Activated T-cell treated with anti-CD3 and anti-CD28 coated beads, Interleukin-2, amount 50 U/mL, for 72 hours (primary cell): ENCODE results near the gene IFT43. TPM values are rescaled to one million over a fixed set of nuclear protein-coding genes. Genes with fewer than 3 reads are reported as not detected.

Source experiments
- ATAC-seq, 2 donors: fragments of 150-1000 bp; cut with Tn5 transposase; replicated peaks in 1 of 2; 2 replicates each; pipeline ENCODE4 v1.10.0; 2021; ENCODE audit warnings: moderate library complexity in 2 of 2, mild to moderate bottlenecking in 1 of 2
- DNase-seq, 2 donors: peaks; one replicate each; pipeline ENCODE4 v3.0.0; 2021 to 2022; ENCODE audit warnings: mixed read lengths in 1 of 2
- H3K27ac Mint-ChIP-seq: one replicate; pipeline ENCODE4 v1.8.0; 2022; ENCODE audit warnings: mild to moderate bottlenecking, moderate library complexity, mixed read lengths
- H3K27me3 Mint-ChIP-seq: one replicate; pipeline ENCODE4 v1.8.0; 2022; ENCODE audit warnings: low read depth, mixed read lengths
- H3K36me3 Mint-ChIP-seq, 2 donors: one replicate each; pipeline ENCODE4 v1.8.0; 2022; ENCODE audit warnings: mixed read lengths in 2 of 2, mild to moderate bottlenecking in 1 of 2; ENCODE audit not compliant: insufficient read depth in 2 of 2
- H3K4me1 Mint-ChIP-seq: one replicate; pipeline ENCODE4 v1.8.0; 2022; ENCODE audit warnings: low read depth, mixed read lengths
- H3K4me3 Mint-ChIP-seq, 2 donors: one replicate each; pipeline ENCODE4 v1.8.0; 2022; ENCODE audit warnings: mild to moderate bottlenecking in 2 of 2, mixed read lengths in 2 of 2, moderate library complexity in 2 of 2
- H3K9me3 Mint-ChIP-seq, 2 donors: one replicate each; pipeline ENCODE4 v1.8.0; 2022; ENCODE audit warnings: mixed read lengths in 2 of 2
- total RNA-seq, 2 donors: library from RNA; stranded (reverse); gene quantifications; one replicate each; pipeline ENCODE4 v1.2.3, GENCODE V29; 2022

IFT43 gene
- total RNA-seq, 2 donors from 2014 or later = 10.4 to 12.2 TPM

DNA sequence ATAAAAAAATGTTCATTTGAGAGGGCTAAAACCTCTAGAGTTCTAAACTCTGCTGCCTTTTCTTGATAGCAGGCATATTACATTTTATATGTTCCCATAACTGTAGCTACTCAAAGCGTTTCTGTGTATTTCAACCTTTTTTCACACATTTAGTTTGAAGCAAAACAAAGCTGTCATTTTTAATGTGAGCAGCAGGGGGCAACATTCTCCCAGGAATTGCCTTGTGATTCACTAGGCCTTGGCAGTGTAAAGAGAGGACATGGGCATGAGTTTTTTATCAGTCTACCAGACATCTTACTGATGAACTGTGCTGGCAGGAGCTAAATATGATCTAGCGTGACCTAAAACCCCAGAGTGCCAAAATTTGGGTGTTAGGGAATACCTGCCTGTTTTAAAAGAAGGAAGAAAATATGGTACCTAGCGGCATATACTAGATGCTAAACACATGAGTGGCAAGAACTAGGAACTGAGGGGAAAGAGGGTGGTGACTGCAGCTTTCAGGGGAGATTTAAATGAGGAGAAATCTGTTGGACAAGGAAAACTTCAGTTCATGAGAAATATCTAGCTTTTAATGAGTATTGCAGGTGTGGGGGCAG, 65.3 kb downstream of the IFT43 start:
- Mint-ChIP-seq H3K27ac (no peak overlapping the region), H3K4me1 (no peaks in the 10 kb centered on the region), H3K9me3 (no peaks in the 10 kb centered on the region), H3K4me3 (no peak overlapping the region), H3K27me3 (no peaks in the 10 kb centered on the region), H3K36me3 (no peaks in the 10 kb centered on the region)
- ATAC-seq (no peak), DNase-seq (peak; percentile 52 to 66)

DNA sequence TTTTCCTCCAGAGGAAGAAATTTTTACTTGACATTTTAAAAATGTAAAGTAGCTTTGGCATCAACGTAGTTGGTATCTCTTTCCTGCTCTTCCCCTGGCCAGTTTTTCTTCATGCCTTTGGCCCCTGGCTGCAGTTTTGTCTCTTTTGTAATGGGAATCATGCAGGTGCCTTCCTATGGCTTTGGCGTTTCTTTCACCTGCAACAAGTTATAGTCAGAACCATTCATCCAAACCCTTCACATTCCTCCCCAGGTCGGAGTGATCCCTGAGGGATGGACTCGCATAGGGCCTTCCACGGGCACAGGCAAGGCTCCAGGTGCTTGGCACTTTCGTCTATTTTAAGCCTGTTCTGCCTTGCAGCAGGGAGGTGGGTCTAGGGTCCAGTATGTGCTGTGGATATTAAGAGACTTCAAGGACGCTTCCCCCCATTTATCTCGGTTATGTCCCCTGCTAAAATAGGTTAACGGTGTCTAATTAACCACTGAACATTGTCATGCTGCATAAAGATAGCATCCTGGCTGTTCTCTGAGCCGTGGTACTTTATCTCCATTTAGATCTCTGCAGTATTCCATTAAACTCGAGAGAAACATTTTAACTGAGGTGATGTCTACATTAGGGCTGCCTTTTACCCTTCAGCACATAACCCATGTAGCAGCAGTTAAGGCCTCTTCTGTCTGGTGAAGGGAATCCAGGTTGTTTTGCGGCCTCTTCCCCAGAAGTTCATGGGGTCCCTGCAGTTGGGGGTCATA, 66.3 kb downstream of the IFT43 start:
- Mint-ChIP-seq H3K27ac (no peak overlapping the region), H3K9me3 (no peaks in the 10 kb centered on the region), H3K4me1 (no peaks in the 10 kb centered on the region), H3K27me3 (no peaks in the 10 kb centered on the region), H3K36me3 (no peaks in the 10 kb centered on the region), H3K4me3 (no peak overlapping the region)
- no peak for DNase-seq
- no peak for ATAC-seq

DNA sequence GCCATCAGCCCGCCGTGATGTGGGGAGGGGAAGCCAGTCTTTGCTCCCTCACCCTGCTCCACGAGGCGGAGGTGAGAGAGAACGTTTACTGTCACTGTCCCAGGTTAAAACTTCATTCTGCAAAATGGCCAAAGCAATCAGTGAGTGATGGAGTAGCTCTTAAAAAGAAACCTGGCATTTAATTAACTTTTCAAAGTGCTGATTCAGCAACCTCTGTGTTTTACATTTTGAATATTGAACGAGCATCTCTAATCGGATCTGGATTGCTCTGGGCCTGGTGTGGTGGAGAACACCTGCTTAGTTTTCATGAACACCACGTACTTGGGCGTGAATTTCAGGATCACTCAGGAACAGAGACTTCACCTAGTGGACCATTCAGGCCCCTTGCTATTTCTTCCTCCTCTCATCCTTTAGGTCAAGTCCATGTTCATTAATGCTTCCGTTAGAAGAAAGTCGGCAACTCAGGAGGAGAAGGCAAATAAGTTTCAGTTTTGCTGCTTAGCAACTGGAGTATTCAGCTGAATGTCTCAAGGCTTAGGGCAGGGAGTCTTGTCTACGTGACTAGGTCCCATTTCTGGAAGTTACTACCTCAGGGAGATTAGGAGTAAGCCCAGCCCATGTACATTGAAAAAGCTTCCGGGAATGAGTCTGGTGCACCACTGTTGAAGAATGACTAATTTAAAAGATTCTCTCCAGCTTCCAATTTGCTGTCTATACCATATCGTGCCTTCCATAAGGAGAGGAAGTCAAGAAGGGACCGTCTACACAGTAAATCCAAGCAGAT, 68.2 kb downstream of the IFT43 start:
- ATAC-seq (no peak), DNase-seq (no peak)
- Mint-ChIP-seq H3K27ac (no peak overlapping the region), H3K36me3 (no peaks in the 10 kb centered on the region), H3K4me1 (no peaks in the 10 kb centered on the region), H3K4me3 (no peak overlapping the region), H3K9me3 (no peaks in the 10 kb centered on the region), H3K27me3 (no peaks in the 10 kb centered on the region)

DNA sequence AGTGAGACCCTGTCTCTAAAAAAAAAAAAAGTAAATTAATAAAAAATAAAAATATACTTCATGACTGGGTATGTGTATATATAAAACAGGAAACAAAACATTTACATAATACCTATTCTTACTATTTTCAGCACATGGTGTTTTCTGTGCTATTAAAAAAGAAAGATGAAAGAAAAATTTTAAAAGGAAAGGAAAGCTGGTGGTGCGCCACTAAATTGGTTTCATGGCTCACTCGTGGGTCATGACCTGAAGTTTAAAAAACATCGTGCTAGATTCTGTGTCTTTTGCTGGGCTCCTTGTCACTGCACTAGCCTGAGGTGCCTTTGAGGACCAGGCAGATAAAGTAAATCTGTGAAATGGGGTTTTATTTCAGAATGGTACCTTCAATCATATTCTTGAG, 69.8 kb downstream of the IFT43 start:
- Mint-ChIP-seq H3K36me3 (no peaks in the 10 kb centered on the region), H3K4me3 (no peak overlapping the region), H3K4me1 (no peaks in the 10 kb centered on the region), H3K9me3 (no peaks in the 10 kb centered on the region), H3K27ac (no peak overlapping the region), H3K27me3 (no peaks in the 10 kb centered on the region)
- no peak for ATAC-seq
- no peak for DNase-seq

DNA sequence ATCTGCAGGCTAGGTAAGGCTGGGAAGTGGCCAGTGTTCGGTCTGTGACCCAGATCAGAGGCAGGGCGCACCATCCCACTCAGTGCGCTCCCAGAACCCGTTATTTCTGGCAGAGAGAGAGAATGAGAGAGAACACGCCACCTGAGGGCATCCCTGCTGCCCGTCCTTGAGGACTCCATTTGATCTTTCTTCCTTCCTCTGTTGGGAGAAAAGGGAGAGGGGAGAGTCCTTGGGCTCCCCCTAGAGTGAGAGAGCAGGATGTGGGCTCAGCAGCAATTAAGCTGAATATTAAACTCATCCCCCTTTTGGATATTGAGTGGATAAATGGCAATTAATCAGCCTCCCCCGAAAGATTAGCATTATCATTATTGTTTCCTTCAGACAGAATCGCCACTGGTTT, 70.6 kb downstream of the IFT43 start:
- no peaks in the 10 kb centered on the region for H3K27me3 Mint-ChIP-seq
- ATAC-seq (no peak), DNase-seq (no peak)
- H3K27ac Mint-ChIP-seq = no peak overlapping the region
- H3K9me3 Mint-ChIP-seq = no peaks in the 10 kb centered on the region
- H3K4me3 Mint-ChIP-seq = no peak overlapping the region
- no peaks in the 10 kb centered on the region for H3K4me1 Mint-ChIP-seq
- no peaks in the 10 kb centered on the region for H3K36me3 Mint-ChIP-seq

DNA sequence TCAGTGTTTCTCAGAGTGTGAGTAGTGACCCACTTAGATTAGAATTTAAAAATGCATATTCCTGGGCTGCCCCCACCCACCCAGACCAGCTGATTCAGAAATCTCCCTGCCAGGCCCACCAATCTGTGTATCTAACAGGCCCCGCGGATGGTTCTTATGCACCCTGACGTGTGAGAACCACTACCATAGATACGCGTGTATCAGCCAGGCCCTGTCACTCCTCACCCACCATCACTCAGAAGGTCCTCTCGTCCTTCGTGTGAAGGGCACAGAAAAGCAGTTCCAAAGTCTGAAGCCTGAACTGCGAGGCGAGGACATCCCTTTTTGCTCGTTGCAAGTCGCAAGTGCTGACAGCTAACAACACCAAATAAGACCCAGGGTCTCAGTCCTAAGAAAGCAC, 72.4 kb downstream of the IFT43 start:
- Mint-ChIP-seq H3K4me1 (no peaks in the 10 kb centered on the region), H3K4me3 (no peak overlapping the region), H3K36me3 (no peaks in the 10 kb centered on the region), H3K27me3 (no peaks in the 10 kb centered on the region), H3K27ac (no peak overlapping the region), H3K9me3 (no peaks in the 10 kb centered on the region)
- ATAC-seq (no peak), DNase-seq (no peak)

DNA sequence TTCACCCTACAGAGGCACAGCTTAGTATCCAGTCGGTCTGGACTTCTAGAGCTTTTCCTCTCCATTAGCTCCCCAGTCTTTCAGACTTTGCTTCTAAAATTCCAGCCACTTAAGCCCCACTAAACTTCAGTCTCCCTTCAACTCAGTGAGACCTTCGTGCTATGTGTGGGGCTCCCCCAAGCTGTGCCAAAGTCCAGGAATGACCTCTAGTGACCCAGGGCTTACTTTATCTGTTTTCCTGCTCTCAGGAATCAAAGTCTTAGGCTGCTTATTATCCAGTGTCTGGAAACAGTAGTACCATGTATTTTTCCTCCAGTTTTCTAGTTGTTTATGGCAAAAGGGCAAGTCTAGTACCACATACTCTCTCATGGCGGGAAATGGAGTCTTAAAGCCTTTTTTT, 77.8 kb downstream of the IFT43 start:
- H3K27me3 Mint-ChIP-seq = no peaks in the 10 kb centered on the region
- H3K4me3 Mint-ChIP-seq = no peak overlapping the region
- H3K36me3 Mint-ChIP-seq = peaks cover 7% of the 10 kb centered on the region in 2 donors
- no peaks in the 10 kb centered on the region for H3K4me1 Mint-ChIP-seq
- H3K9me3 Mint-ChIP-seq = peaks cover 4 to 9% of the 10 kb centered on the region in 2 donors
- DNase-seq (no peak), ATAC-seq (no peak)
- no peak overlapping the region for H3K27ac Mint-ChIP-seq

DNA sequence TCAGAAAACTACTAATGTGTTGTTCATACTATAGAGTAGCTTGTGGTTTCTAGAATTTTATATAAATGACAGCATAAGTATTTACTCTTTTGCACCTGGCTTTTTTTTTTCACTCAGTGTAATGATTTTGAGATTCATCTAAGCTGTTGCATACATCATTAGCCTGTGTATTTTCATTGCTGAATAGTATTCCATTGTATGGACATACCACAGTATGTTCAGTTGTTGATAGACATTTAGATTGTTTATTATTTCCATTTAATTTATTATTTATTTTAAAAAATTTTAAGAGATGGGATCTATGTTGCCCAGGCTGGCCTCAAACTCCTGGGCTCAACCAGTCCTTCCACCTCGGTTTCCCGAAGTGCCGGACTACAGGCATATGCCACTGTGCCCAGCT, 80.0 kb downstream of the IFT43 start:
- Mint-ChIP-seq H3K4me1 (no peaks in the 10 kb centered on the region), H3K27ac (no peak overlapping the region), H3K4me3 (no peak overlapping the region), H3K36me3 (peaks cover 7% of the 10 kb centered on the region in 2 donors), H3K9me3 (peaks cover 4 to 9% of the 10 kb centered on the region in 2 donors), H3K27me3 (no peaks in the 10 kb centered on the region)
- ATAC-seq (no peak), DNase-seq (no peak)

DNA sequence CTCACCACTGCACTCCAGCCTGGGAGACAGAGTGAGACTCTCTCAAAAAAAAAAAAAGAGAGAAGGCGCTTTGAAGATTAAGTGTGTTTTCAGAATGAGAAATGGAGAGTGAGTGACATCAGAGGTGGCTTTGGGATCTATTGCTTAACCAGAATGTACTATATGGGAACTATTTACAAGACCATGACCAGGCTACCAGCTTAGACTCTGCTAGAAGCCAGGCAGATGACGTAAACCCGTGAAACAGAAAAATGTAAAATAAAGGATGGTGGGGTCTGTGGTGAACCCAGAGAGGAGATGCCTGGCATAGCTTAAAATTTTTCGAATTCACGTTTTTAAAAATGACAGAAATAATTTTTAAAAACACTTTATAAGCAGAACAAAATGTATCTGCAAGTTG, 82.0 kb downstream of the IFT43 start:
- DNase-seq = no peak
- no peak overlapping the region for H3K27ac Mint-ChIP-seq
- no peak for ATAC-seq
- H3K9me3 Mint-ChIP-seq = peaks cover 4 to 9% of the 10 kb centered on the region in 2 donors
- peaks cover 7% of the 10 kb centered on the region in 2 donors for H3K36me3 Mint-ChIP-seq
- H3K27me3 Mint-ChIP-seq = no peaks in the 10 kb centered on the region
- no peak overlapping the region for H3K4me3 Mint-ChIP-seq
- H3K4me1 Mint-ChIP-seq = no peaks in the 10 kb centered on the region

DNA sequence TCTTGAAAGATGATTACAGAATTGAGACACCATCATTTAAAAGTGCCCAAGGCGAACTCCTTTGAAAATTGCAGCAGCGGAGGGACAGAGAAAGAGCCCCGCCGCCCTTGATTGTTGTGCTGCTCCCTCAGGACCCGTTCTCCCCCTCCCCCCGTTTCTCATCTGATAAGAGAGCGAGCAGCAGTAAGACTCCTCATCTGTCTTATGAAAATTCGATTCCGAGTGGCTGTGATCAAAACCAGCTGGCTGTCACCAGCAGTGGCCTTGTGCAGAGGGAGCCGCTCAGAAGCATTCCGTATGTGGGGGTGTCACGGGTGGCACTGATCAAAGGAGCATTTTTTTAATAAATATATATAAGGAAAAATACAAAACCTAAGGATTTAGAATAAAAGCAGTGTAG, 88.2 kb downstream of the IFT43 start:
- H3K27me3 Mint-ChIP-seq = no peaks in the 10 kb centered on the region
- no peak for ATAC-seq
- DNase-seq = no peak
- H3K4me3 Mint-ChIP-seq = no peak overlapping the region
- no peaks in the 10 kb centered on the region for H3K4me1 Mint-ChIP-seq
- H3K9me3 Mint-ChIP-seq = no peaks in the 10 kb centered on the region
- H3K36me3 Mint-ChIP-seq = no peaks in the 10 kb centered on the region
- H3K27ac Mint-ChIP-seq = no peak overlapping the region

DNA sequence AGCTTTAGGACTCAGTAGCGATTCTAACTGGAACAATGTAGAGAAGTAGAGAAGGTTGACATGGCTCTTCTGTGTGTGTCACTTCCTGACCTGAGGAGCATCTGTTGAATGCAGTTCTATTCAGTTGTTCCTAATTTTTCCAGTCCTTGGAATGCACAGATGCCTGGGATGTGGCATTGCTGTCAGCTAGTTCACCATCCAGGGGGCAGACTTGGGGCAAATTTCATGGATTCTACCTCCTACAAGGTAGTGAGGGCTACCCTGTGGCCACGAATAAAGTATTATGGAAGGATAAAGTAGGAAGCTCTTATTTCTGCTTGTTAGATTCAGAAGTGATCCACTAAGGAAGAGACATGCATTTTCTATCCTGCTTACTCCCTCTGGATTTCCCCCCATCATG, 91.8 kb downstream of the IFT43 start:
- Mint-ChIP-seq H3K36me3 (no peaks in the 10 kb centered on the region), H3K4me1 (no peaks in the 10 kb centered on the region), H3K9me3 (no peaks in the 10 kb centered on the region), H3K27ac (no peak overlapping the region), H3K27me3 (no peaks in the 10 kb centered on the region), H3K4me3 (no peak overlapping the region)
- ATAC-seq = no peak
- no peak for DNase-seq

DNA sequence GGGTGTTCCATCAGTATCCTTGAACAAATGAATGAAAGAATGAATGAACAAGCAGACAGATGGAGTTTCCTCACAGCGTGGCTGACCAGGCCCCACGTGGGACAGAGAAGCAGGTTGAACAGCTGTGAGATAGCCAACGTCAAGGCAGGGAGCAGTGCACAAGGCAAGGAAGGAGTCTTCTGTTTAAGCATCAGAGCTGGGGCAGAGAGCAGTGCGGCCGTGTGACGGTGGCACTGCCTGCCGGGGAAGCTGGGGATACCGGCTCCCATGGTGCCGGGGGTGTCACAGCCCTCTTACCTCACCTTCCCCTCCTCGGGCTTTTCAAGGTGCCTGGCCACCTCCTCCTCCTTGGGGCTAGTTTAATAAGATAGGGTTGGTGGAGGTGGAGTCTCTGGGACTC, 92.9 kb downstream of the IFT43 start:
- Mint-ChIP-seq H3K4me3 (no peak overlapping the region), H3K9me3 (no peaks in the 10 kb centered on the region), H3K27ac (no peak overlapping the region), H3K4me1 (no peaks in the 10 kb centered on the region), H3K27me3 (no peaks in the 10 kb centered on the region), H3K36me3 (no peaks in the 10 kb centered on the region)
- ATAC-seq (no peak), DNase-seq (no peak)

DNA sequence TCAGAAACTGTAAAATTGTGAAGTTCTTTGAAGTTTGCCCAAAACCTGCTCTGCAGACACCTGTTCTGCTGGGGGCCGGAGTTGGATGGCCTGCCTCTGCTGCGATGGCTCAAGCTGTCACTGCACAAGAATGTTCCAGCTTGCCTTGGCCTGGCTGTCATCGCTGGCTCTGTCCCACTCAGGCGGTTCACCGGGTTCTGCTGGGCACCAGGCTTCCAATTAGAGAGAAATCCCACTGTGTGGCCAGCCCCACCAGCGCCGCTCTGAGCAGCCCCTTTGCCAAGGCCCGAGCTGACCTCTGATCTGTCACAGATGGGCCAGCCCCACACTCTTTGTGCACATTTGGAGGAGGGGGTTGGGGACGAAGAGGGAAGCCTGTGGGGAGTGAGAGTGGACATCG, 94.5 kb downstream of the IFT43 start:
- Mint-ChIP-seq H3K27me3 (no peaks in the 10 kb centered on the region), H3K36me3 (no peaks in the 10 kb centered on the region), H3K9me3 (no peaks in the 10 kb centered on the region), H3K4me1 (no peaks in the 10 kb centered on the region), H3K27ac (no peak overlapping the region), H3K4me3 (no peak overlapping the region)
- DNase-seq = no peak
- no peak for ATAC-seq
